ENCODE results near the gene DIPK1B.
"Not testable (repeated sequence)": the region's sequence is repeated elsewhere in the genome, so short reads cannot be mapped to it uniquely, and the experiment has no call there.

DIPK1B gene

DNA sequence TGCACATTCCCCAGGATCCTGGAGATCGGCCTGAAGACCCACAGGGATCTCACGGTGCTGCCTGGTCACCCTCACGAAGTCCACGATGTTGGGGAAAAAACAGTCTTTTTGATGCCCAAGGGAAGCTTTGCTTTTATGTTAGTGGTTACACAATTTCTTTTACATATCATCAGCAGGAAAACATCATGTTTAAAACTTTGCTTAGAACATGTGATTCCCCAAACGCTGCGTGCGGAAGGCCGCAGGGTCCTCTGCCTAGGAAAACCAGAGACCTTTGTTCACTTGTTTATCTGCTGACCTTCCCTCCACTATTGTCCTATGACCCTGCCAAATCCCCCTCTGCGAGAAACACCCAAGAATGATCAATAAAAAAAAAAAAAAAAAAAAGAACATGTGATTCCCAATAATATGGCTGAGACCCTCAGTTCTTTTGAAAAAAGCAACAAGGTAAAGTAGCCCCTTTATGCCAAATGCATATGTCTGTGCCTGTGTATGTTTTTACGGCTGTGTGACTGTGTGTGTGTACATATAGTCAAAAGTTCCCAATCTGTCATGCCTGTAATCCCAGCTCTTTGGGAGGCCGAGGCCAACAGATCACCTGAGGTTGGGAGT lies 13.6 kb upstream of the DIPK1B start:
- no peak for DNase-seq (ENCODE audit: low read depth)

DNA sequence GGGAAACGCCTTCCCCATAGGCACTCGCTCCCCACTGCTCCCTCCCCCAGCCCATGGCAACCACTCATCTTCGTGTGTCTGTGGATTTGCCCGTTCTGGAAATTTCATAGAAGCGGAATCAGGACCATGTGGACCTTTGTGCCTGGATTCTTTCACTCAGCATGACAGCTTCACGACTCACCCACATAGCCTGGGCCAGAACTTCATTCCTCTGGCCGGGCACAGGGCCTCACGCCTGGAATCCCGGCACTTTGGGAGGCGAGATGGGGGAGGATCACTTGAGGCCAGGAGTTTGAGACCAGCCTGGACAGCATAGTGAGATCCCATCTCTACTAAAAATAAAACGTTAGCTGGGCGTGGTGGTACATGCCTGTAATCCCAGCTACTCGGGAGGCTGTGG lies 12.1 kb upstream of the DIPK1B start:
- DNase-seq (ENCODE audit: low read depth): no peak

DNA sequence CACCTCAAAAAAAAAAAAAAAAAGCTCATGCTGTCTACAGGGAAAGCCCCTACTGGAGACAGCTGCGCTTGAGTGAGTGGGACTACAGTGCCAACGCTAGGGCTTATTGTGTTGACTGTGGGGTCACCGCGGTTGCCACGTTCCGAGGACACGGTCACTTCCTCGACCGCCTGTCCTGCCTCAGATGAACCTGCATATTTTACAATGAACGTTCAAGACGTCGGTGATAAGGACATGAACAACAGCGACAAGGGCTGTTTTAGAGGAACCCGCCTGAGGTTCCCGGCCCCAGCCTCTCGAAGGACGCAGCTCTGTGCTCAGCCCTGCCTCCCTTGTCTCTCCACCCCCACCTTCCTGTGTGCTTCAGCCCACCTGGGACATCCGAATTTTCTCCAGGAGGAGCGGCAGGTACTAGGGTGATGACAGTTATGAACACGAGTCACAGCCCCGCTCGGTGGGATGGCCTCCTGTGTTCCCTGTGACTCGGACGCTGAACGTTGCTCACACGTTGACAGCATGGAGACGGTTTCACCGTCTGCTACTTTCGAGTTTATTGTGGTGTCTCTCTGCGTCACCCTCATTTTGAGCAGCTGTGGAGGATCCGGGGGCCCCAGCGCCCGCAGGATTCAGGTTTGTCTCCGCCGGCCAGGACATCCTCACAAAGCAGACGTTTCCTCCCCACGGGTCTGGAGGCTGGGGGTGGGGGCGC lies 11.3 kb upstream of the DIPK1B start:
- peak; percentile 28 for DNase-seq (ENCODE audit: low read depth)

DNA sequence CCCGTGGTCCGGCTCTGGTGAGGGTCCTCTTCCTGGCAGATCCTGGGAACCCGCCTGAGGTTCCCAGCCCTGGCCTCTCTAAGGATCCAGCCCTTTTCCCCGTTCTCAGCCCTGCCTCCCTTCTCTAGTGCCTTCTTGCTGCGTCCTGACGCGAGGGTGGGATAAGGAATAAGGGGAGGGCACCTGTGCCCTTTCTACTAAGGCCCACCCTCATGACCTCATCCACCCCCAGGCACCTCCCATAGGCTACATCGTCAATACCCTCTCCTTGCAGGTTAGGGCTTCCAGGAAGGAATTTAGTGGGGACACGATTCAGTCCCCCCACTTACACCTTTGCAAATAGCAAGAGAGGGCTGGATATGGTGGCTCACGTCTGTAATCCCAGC lies 10.7 kb upstream of the DIPK1B start:
- DNase-seq (ENCODE audit: low read depth): no peak

DNA sequence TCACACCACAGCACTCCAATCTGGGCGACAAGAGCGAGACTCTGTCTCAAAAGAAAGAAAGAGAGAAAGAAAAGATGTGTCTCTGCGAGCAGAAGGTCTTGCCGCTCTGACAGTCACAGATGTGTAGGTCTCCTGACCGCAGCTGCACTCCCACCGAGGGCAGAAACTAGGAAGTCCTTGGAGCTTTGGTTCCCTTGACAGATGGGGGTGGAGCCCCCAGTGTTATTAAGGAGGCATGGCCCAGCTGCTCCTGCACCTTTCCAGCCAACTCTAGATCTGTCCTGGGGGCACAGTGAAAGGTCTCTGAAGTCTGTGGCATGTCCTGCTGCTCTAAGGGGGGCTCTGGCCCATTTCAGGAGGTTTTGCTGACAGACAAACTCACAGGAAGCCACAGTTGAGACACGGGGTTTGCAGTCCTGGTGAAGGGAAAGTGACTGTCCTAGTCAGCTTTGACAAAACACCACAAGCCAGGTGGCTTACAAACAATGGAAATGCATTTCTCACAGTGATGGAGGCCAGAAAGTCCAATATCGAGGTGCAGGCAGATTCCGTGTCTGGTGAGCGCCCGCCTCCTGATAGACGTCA lies 9.0 kb upstream of the DIPK1B start:
- no peak for DNase-seq (ENCODE audit: low read depth)

DNA sequence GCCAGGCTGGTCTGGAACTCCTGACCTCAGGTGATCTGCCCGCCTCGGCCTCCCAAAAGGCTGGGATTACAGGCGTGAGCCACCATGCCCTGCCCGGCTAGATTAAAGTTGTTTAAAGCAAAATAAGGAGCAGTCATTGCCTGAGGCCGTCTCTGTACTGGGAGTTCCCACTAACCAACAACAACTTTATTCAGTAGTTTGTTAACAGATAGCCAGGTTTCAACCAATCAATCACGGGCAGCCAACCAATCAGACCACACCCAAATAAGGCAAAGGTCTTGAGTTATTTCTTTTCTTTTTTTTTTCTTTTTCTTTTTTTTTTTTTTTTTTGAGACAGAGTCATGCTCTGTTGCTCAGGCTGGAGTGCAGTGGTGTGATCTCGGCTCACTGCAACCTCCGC lies 7.6 kb upstream of the DIPK1B start:
- not testable (repeated sequence) for DNase-seq (ENCODE audit: low read depth)

DNA sequence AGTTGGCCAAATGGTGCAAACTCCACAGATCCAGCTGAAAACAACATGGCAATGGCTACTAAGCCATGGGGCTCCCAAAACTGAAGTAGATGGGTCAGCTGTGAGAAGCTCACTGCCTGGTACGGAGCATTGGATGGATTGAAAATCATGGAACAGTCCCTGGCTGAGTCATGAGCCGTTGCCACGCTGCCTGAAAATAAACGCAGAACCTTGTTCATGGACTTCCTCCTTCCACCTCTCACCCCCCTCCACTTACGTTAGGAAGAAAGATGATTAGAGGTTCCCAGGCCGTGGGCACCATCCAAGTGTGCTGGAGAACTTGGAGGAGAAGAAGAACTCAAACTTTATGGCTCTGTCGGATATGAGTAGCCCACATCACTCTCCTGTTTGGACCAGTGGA lies 6.8 kb upstream of the DIPK1B start:
- DNase-seq (ENCODE audit: low read depth): no peak

DNA sequence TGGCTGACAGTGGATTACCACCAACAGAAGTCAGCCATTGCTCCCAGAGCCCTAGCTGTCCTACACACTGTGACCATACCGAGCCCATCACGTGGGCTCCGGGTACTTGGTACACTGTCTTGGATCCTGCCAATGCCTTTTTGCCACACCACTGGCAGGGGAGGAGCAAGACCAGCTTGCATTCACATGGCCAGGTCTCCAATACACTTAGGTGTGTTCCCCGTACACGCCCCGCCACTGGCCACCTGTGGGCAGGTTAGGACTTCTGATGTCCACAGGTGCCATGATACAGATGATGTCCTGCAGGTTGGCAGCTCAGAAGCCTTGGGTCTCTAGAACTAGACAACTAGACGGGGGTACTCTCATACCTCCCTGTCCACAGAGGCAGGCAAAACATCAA lies 5.4 kb upstream of the DIPK1B start:
- DNase-seq (ENCODE audit: low read depth): no peak

DNA sequence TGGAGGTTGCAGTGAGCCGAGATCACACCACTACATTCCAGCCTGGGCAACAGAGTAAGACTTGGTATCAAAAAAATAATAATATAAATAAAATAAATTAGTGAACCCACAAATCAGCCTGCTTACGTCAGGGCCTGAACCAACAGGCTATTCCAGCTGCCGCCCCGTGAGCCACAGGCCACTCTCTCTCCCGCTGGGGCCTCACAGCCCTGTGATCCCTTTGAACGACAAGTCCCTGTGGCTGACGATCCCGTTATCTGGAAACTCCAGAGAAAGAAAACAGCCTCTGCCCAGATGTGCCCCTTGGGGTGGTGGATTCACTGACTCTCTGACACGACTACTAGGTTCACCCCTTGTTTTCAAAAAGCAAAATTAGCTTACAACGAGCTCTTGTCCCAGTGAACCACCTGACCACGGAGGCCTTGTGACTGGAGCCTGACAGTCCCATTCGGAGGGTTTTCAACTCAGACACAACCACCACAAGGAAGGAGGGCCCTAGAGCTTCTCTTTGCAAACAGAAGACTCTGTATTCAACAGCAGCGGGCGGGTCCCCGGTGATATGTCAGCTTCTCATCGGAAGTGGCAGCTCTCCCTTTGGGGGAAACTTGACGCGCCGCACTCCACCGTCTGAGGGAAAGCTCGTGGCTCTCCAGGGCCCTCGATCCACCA lies 4.4 kb upstream of the DIPK1B start:
- no peak for DNase-seq (ENCODE audit: low read depth)

DNA sequence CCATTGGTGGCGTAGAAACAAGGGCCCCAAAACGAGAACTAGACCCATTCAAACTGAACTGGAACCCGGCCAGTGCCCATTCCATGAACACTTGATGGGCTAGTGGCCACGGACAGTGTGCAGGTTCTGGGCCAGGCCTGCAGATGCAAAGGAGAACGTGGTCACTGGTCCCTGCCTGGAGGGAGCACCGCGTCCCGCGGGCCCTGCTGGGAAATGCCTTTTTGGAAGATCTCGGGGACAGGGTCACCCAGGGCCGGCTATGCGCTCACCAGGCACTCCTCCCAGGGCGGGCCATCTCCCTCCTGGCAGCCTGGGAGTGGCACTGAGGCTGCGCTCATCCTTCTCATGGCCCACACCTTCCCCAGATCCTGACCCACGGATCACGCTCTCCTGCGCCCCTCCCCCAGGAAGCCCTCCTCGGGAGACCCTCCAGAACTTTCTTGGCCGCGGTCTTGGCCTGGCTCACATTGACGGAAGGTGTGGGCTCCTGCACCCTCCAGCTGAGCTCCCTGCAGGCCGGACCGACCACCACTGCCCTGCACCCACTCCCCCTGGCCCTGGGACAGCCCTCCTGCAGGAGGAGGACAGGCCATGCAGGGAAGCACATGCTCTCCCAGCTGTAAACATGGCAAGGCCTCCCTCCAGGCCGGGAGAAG lies 2.8 kb upstream of the DIPK1B start:
- no peak for DNase-seq (ENCODE audit: low read depth)

DNA sequence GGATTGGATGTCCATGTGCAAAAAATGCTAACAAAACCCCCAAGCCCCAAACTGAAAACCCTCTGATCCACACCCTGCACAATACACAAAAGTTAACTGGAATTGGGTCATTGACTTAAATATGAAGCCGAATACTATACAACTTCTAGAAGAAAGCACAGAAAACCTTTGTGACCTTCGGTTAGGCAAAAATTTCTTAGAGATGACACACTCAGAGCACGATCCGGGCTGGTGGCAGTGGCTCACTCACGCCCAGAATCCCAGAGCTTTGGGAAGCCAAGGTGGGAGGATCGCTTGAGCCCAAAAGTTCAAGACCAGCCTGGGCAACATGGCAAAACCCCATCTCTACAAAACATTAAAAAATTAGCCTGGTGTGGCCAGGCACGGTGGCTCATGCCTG lies 1.8 kb upstream of the DIPK1B start:
- DNase-seq (ENCODE audit: low read depth): no peak

DNA sequence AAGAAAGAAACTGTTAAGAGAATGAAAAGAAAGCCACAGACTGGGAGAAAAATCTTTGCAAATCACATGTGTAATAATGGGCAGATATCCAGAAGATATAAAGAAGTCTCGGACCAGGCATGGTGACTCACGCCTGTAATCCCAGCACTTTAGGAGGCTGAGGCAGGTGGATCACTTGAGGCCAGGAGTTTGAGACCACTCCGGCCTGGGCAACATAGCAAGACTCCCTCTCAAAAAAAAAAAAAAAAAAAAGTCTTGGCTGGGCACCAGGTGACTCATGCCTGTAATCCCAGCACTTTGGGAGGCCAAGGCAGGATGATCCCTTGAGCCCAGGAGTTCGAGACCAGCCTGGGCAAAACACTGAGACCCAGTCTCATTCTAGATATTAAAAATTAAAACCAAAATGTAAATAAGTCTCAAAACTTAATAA lies 1.1 kb upstream of the DIPK1B start:
- DNase-seq (ENCODE audit: low read depth): not testable (repeated sequence)

DNA sequence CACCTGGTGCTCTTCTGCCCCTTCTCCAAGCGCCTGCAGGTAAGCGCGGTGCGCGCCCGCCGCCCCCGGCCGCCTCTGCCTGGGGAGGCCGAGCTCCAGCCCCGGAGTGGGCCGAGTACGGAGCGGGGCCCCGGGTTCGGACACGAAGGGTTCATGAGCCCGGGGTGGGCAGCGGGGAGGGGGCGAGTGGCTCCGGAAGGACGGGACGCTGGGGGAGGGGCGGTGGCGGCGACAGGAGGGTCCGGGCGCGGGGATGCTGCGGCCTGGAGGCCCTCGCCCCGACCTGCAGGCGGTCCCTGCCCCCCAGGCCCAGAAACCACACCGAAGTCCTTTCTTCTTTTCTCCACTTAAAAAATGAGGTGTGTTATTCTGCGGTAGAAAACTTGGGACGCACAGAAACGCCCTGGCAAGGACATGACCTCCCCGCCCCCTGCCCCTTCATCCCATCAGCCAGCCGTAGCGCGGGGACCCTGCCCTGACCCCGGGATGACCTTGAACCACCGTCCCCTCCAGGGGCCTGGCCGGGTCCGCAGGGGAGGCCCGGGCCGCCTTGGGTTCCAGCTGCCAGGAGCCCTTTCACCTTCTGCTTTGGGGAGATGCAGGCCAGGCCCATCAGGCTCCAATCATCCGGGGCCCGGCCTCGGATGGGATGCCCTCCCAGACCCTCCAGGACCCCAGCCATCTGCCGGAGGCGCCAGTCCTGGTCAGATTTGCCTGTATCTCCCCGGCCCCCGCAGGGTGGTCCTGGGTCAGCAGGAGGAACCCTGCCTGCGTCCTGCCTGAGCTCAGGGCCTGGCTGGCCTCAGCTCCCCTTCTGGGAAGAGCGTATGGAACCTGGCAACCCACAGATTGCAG lies 545 bp downstream of the DIPK1B start:
- no peak for DNase-seq (ENCODE audit: low read depth)

DNA sequence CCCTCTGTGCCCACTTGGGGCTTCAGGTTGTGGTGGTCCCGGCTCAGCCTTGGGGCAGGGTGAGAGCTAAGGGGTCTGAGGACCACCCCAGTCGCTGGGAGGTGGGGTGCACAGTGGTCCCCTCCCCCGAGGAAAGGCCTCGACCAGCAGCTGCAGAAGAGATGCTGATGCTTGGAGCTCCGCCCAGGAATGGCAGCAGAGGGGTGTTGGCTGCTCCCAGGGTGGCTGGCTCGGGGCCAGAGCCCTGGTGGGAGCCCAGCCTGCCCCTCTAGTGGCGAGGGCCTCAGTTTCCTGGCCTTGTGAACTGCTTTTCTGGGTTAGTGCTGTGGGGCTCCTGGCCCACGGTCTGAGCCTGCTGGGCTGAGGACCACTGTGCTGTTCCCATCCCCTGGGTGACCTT lies 1.2 kb downstream of the DIPK1B start:
- no peak for DNase-seq (ENCODE audit: low read depth)

DNA sequence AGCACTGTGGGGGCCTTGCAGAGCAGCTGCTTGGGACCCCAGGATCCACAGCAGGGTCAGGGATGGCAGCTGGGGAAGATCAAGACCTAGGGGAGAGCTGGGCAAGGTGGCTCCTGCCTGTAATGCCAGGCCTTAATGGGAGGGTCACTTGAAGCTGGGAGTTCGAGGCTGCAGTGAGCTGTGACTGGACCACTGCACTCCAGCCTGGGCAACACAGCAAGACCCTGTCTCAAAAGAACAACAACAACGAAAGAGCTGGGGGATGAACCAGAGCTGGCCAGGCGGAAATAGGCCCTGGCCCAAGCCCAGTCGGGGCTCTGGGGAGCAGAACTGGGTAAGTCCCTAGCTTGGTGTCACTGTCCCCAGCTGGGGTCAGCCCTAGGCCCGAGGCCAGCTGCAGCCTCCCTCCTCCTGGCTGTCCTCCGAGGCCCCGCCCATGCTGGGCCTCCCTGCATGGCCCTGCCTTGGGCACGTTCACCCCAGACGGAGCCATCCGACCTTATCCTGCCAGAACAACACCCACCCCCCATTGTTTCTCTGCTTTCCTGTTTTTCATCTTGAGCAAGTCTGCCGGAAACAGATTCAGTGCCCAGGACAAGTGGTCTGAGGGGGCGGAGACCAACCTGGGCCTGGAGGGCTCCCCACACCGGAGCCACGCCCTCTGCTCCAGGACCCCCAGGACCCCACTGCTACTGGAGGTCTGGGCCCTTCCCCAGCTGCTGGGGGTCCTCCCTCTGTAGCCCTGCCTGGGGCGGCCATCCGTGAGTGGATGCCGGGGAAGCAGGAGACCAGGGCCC lies 1.9 kb downstream of the DIPK1B start:
- DNase-seq (ENCODE audit: low read depth): no peak

DNA sequence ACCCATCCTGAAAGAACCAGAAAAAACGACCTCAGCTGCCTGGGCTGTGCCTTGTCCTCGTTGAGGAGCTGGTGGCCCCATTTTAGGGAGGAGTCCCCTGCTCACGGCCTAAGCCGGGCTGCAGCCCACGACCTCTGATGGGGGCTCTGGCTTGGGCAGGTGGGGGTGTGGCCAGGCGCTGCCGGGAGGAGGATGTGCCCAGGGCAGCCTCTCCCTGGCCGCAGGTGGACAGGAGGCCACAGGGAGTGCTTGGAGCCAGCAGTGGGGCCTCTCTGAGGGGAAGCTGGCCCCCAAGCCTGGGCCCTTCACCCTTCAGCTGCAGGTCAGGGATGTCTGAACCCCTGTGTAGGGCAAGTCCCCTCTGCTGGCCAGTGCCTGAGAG lies 2.5 kb downstream of the DIPK1B start:
- no peak for DNase-seq (ENCODE audit: low read depth)

DNA sequence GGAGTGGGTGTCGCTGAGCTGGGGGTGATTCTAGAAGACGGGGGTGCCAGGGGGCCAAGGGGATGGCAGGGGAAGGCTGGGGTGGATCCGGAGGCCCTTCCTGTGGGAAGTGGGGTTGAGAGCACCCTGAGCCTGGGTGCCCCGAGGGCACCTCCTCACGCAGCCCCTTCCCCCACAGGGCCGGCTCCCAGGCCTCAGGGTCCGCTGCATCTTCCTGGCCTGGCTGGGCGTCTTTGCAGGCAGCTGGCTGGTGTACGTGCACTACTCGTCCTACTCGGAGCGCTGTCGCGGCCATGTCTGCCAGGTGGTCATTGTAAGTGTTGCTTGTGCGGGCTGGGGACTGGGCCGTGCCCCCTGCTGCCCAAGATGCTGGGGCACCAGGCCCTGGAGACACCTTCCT lies 5.0 kb downstream of the DIPK1B start:
- DNase-seq (ENCODE audit: low read depth): no peak

DNA sequence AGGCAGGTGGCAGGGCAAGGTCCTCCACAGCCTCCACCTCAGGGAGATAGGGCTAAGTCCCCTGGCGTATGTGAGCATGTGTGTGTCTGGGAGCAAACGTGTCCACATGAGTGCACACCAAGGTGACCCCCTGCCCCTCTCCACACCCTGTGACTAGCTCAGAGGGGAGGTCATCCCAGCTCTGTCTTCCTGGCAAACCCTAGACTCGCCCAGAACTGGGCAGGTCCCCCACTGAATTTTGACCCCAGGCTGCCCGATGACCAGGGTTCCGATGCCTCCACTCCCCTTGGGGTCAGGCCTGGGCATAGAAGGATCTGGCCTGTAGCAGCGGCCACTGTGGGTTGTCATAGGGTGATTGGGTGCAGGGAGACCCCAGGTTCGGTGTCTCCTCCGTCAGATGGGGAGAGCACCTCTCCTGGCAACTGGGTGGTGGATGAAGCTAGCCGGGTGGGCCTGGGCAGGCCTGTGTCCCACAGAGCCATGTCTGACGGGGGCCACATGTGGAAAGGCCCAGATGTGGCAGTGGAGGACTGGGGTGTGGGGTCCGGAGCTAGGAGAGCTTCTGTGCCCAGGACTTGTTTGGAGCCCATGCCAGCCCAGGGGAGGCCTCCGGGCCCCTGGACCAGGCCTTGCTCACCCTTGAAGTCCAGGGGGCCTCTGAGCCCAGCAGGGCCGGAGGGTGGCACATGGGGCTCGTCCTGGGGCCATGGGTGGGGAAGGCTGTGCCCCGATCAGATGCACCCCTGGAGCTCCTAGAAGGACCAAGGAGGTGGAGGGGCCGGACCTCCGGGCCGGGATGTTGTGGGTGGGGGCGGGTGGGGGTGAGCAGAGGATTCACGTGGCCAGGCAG lies 6.2 kb downstream of the DIPK1B start:
- DNase-seq (ENCODE audit: low read depth): no peak

DNA sequence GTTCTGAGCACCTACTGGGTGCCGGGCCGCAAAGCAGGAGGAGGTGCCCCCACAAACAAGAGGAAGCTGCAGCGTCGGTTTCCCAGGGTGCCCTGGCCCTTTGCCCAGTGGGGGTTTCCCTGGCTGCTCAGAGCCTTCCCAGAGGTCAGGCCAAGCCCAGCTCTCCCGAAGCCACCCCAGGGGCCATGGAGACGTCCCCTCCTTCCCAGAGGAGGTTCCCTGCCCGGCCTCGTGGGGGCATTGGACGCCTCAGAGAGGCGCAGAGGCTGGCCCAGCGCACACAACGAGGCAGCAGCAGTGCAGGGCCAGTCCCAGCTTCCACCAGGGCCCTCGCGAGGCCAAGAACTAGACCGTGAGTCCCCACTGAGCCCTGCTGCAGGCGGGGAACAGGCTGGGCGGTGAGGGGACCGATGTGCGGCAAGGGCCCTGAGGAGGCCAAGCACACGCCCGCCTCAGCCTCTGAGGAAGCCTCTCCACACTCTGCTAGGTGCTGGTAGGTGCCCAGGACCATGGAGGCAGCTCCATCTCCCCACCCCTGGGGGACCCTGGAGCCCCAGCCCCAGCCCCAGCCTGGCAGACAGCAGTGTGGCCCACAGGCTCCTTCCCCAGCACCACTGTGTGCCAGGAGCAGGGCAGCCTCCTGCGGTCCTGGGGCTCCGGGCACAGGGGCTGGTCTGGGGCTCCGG lies 7.0 kb downstream of the DIPK1B start:
- no peak for DNase-seq (ENCODE audit: low read depth)

Data from T follicular helper cell (primary cell).